HT-29 (cell line): Measurements from ENCODE around the gene C2orf69. TPM values are rescaled to one million over a fixed set of nuclear protein-coding genes. Genes with fewer than 3 reads are reported as not detected.

Experiments used
- DNase-seq: peaks from one replicate; pipeline ENCODE4 v3.0.0-alpha.2; 2015; ENCODE audit warnings: low spot score
- total RNA-seq: library from RNA; depleted of rRNA; stranded (reverse); fragments of >200 nt; shearing (Covaris generic); gene quantifications from 2 replicates; pipeline ENCODE4 v1.2.3, GENCODE V29; 2014

Gene C2orf69
- total RNA-seq, 1 experiment from 2014 or later = 6.4 TPM

DNA sequence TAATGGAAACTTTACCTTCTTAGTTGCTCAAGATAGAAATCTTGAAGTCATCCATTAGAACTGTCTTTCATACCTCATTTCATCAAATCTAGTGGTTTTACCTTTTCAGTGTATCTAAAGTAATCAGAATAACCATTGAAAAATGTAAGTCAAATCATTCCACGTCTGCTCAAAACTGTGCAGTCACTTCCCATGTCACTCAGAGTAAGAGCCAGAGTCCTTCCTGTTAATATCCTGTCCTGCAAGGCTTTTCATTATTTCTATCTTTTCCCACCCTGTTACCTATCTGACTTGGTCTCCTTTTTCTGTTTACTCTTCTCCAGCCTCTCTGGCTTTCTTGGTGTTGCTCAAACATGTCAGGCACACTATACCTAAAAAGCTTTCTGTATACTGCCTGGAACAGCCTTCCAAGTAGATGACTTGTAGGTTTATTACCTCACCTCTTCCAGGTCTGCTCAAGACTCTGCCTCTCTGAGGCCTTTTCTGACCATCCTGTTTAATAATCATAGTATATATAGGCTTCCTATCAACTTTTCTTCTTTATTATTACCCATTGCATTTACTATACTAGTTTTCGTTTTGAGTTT is 3.4 kb downstream of the C2orf69 start:
- no peak for DNase-seq

- no peak for DNase-seq
Measured at GRCh38 chr2:199916980-199917379, 5.9 kb downstream of the C2orf69 start.

DNA sequence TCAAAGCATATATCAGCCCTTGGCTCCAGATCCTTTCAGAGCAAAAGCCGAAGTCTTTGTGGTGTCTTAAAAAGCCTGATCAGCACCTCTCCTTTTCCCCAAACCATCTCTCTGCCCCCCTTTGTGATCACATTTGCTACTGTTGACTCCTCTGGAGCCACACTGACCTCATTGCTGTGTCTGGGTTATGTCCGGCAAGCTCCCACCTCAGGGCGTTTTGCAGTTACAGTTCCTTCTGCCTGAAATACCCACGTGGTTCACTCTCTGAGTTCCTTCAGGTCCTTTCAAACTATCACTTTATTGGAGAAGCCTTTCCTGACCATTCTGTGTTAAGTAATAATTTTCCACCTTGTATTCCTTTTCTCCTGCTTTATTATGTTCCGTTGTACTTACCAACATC is 11.8 kb downstream of the C2orf69 start:
- no peak for DNase-seq

GRCh38 chr2:199923924-199924323 is 12.8 kb downstream of the C2orf69 start:
- no peak for DNase-seq

DNA sequence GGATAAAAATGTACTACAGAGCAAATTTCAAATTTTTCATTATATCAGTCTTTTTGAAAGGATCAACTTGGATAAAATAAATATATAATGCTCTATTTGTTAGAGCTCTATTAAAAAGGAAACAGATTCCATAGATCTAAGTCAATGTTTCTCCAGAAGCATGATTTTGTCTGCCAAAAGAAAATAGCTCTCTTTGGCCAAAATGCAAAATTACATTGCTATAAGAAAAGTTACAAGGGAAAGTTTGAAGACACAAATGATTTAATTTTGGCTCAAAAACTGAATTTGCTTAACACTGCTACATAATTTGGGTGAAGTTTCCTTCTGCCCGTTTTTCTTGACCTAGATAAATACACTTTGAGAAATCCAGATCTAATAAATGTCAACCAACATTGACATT is 15.7 kb downstream of the C2orf69 start:
- DNase-seq = no peak

GRCh38 chr2:199928226-199928625 is 17.1 kb downstream of the C2orf69 start:
- DNase-seq = no peak

- no peak for DNase-seq
Measured at GRCh38 chr2:199928626-199929025, 17.5 kb downstream of the C2orf69 start.

DNA sequence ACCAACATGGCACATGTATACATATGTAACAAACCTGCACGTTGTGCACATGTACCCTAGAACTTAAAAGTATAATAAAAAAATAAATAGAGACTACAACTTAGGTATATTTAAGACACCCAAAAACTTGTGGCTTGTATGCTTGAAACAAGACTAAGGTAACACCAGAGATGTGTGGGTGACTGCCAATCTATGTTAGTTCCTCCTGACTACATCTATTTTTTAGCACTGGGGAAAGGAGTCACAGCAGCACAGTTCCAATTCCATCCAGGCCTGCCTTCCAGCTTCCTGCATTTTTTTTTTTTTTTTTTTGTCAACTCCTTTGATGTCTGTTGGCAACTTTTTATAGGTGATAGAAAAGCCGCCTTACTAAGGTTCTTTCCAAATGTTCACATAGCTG is 18.2 kb downstream of the C2orf69 start:
- DNase-seq = no peak

GRCh38 chr2:199932312-199932855 is 21.3 kb downstream of the C2orf69 start:
- no peak for DNase-seq

DNA sequence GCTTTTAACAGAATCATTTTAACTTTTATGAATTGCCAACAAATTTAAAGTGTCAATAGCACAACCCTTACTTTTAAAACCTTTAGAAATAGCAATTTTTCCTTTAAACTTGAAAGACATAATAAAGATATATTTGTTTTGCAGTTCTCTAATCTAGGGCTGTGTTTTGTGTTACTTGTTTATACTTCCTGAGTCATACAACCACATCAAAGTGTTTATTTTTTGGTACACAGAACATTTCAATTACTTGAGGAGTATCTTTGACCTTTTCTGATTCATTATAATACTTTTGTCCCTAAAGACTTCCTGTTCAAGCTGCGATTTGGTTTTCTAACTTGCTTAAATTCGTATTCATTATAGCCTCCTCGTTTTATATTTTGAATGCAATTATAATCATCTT is 22.4 kb downstream of the C2orf69 start:
- no peak for DNase-seq

- DNase-seq = no peak
Measured at GRCh38 chr2:199936554-199936953, 25.5 kb downstream of the C2orf69 start.

GRCh38 chr2:199940373-199940772 is 29.3 kb downstream of the C2orf69 start:
- DNase-seq = peak; percentile 31

DNA sequence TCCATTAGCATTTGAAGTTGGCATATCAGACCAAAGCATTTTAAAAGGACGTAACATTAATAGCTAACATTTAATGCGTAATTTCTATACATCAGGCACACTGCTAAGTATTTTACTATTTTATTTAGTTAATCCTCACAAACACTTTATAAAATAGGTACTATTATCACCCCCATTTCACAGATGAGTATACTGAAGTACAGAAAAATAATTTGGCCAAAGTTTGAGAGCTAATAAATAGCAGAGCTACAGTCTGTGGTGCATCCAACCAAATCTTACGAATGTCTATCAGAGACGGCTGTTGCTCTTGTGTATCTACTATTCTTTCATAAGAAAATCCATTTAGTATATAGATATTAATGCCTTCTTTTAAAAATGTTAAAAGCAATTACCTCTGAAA is 32.3 kb downstream of the C2orf69 start:
- DNase-seq = no peak

GRCh38 chr2:199946196-199946595 is 35.1 kb downstream of the C2orf69 start:
- no peak for DNase-seq

- no peak for DNase-seq
Measured at GRCh38 chr2:199946836-199947235, 35.7 kb downstream of the C2orf69 start.

DNA sequence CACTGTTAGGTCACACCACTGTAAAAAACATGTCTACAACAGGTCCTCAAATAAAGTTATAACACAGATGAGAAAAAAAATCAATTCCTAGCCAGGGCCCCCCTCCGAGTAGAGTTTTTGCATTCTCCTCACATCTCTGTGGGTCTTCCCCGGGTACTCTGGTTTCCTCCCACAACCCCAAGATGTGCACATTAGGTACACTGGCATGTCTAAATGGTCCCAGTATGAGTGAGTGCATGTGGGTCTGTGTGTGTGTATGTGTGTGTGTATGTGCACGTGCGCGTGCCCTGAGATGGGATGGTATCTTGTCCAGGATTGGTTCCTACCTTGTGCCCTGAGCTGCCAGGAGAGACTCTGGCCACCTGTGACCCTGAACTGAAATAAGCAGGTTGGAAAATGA is 39.3 kb downstream of the C2orf69 start:
- no peak for DNase-seq

- no peak for DNase-seq
Measured at GRCh38 chr2:199951023-199951422, 39.9 kb downstream of the C2orf69 start.

DNA sequence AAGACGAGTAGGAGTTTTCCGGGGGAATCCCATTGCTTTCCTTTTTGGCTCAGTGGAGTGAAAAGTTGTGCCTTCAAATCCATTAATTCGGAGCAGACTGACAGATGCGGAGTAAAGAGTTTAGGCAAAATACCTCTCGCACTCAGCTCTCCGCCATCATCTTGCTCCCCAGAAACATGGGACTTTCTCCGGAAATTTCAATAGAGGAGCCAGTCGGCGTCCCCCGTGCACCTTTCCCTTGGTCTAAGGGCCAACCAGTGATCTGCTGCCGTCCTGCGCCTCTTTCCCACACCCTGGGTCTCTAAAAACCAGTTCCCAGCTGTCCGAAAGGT is 43.9 kb downstream of the C2orf69 start:
- no peak for DNase-seq

GRCh38 chr2:199955339-199956061 is 44.4 kb downstream of the C2orf69 start, which contains the start of the genes MAIP1 and TYW5:
Gene MAIP1 (plus strand): TSS chr2:199955582. CDS start chr2:199955799, 217 bp downstream.
Gene TYW5 (minus strand): TSS chr2:199955491. CDS start chr2:199955470, 21 bp downstream.
- DNase-seq = peak; percentile 89

- peak; percentile 58 for DNase-seq
Measured at GRCh38 chr2:199956062-199956380, 44.9 kb downstream of the C2orf69 start.

- DNase-seq = no peak
Measured at GRCh38 chr2:199958014-199958413, 46.9 kb downstream of the C2orf69 start.

DNA sequence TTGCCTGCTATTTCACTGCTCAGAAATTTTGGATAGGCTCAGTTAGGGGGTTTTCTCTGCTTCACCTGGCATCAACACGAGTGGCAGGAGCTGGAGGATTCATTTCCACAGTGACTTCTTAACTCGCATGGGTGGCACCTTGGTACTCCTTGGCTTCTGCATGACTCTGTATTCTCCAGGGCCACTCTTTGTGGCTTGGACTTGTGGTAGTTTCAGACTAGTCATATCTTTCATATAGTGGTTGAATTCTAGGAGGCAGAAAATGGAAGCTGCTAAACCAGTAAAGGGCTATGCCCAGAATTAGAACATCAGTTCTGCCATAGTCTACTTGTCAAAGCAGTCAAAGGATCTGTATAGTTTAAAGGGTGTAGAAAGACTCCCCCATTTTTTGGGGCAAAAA is 51.1 kb downstream of the C2orf69 start:
- DNase-seq = no peak

GRCh38 chr2:199966405-199966804 is 55.3 kb downstream of the C2orf69 start:
- DNase-seq = no peak
